ENCODE data around the gene ALPP. TPM values are rescaled to one million over a fixed set of nuclear protein-coding genes. Genes with fewer than 3 reads are reported as not detected.
"Not testable (repeated sequence)": the region's sequence is repeated elsewhere in the genome, so short reads cannot be mapped to it uniquely, and the experiment has no call there.

Gene ALPP
- total RNA-seq, 1 experiment from 2014 or later, result not detected

DNA sequence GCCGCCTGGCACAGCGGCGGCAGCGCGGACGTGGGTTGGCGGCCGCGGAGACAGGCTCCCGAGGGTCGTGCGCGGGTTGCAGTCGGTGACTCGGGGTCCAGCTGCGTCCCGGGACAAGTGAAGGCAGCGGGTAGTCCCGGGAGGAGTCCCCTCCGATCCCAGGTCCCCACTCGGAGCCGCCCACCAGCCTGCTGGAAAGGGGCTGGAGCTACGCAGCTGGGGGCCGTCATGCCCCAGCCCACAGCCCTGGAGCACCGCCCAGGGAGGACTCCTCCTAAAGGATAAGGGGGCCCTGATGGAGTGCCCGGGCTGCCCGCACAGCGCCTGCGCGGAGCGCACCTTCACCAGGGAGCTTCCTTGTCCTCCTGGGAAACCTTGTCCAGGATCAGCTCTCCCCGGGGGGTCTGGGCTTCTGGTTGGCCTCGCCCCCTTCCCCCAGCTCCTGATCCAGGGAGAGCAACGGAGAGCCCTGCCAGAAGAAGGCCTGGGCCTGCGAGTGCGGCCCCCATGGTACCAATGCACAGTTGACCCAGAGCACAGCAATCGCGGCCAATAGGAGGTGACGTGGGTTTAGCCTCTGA lies 25.9 kb upstream of the ALPP start:
- H3K36me3 ChIP-seq, result no peaks in the 10 kb centered on the region
- H3K4me3 ChIP-seq, result no peak overlapping the region
- peaks cover 32% of the 10 kb centered on the region for H3K27me3 ChIP-seq
- DNase-seq, result no peak
- no peaks in the 10 kb centered on the region for H3K9me3 ChIP-seq

DNA sequence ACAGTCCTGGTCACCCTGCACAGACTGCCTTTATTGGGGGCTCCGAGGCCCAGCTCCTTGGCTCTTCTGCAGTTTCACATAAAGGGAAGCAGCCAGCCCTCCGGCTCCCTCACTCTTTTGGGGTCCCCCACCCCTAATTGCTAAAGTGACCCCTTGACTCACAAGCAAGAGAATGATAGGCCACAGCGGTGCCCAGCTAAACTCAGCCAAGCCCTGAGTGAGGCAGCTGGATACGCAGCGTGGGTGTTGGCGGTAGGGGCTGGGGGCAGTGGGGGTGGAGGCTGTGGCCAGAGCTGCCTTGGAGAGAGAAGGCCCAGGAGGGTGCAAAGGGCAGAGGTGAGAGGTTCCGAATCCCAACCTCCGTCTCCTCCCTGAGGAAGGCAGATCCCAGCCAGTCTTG lies 25.5 kb upstream of the ALPP start:
- no peak for DNase-seq
- Histone ChIP-seq H3K27me3 (peaks cover 32% of the 10 kb centered on the region), H3K4me3 (no peak overlapping the region), H3K9me3 (no peaks in the 10 kb centered on the region), H3K36me3 (no peaks in the 10 kb centered on the region)

DNA sequence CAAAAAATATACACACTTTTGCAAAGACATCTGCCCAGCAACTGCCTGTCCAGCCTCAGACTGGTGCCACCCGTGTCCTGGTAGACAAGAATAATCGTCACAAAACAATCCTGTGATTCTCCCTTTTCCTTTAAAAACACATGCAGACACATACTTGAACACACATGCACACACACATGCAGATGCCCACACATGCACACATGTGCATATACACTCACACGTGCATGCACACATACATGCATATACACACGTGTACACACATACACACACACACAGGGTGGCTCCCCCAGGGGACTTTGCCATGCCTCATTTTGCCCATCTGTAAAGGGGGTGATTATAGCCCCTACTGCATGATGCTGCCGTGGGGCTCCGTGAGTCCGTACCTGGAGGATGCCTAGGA lies 24.9 kb upstream of the ALPP start:
- Histone ChIP-seq H3K27me3 (peaks cover 32% of the 10 kb centered on the region), H3K36me3 (no peaks in the 10 kb centered on the region)

DNA sequence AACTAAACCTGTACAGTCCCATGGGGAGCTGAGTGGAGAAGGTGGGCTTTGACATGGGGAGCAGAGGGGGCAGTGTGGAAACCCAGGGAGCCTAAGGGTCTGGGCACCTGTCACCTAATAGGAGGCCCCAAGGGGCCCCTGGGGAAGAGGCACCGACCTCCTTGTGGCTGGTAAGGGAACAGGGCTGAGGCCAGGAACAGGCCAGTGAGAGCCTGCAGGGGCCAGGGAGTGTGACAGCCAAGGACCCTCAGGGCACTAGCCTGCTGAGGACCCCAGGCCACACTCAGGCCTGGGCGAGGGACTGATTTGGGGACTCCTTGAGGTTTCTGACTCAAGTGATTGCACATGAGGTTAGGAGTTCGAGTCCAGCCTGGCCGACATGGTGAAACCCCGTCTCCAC lies 24.5 kb upstream of the ALPP start:
- Histone ChIP-seq H3K36me3 (no peaks in the 10 kb centered on the region), H3K27me3 (peaks cover 32% of the 10 kb centered on the region)
- DNase-seq, result no peak

More for the DNA sequence above, 24.9 kb upstream of the ALPP start:
- Histone ChIP-seq H3K4me3 (no peak overlapping the region), H3K9me3 (no peaks in the 10 kb centered on the region)
- no peak for DNase-seq

DNA sequence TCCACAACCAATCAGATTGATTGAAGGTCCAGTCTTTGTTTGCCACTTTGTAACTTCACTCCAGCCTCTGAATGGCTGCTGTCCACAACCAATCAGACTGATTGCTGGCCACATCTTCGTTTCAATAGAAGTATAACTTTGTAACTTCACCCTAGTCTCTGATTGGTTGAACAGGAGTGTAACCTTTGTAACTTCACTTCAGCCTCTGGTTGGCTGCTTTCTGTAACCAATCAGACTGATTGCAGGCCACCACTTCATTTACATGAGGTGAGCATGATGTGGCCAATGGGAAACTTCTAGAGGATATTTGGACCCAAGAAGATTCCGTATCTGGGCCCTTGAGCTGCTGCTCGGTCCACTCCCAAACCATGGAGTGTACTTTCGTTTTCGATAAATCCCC lies 16.9 kb upstream of the ALPP start:
- Histone ChIP-seq H3K36me3 (no peaks in the 10 kb centered on the region), H3K9me3 (no peaks in the 10 kb centered on the region; the same call in 1 of the 2 replicates), H3K27me3 (no peaks in the 10 kb centered on the region), H3K4me3 (no peak overlapping the region)
- no peak for DNase-seq

More for the DNA sequence above, 24.5 kb upstream of the ALPP start:
- no peak overlapping the region for H3K4me3 ChIP-seq
- no peaks in the 10 kb centered on the region for H3K9me3 ChIP-seq

DNA sequence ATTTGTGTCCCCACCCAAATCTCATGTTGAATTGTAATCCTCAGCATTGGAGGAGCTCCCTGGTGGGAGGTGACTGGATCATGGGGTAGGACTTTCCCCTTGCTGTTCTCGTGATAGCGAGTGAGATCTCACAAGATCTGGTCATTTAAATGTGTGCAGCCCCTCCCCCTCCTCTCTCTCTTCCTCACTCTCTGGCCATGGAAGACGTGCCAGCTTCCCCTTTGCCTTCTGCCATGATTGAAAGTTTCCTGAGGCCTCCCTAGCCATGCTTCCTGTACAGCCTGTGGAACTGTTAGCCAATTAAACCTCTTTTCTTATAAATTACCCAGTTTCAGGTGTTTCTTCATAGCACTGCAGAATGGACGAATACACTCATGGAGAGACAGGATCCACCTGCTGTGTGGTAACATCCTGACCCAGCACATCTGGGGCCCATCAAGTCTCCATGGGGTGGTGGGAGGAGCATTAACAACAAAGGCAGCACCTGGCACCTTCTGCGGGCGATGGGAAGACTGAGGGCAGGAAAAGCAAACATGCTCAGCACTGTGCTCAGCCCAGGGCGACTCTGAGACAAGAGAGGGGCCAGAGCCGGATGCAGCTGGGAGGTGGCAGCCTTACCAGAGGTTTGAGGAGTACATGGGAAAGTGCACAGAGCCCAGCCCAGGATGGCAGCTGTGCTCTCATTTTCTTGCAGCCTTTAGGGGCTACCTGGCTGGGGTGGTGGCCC lies 16.2 kb upstream of the ALPP start:
- no peak for DNase-seq
- Histone ChIP-seq H3K9me3 (no peaks in the 10 kb centered on the region; the same call in 1 of the 2 replicates), H3K36me3 (no peaks in the 10 kb centered on the region), H3K27me3 (no peaks in the 10 kb centered on the region), H3K4me3 (no peak overlapping the region)

DNA sequence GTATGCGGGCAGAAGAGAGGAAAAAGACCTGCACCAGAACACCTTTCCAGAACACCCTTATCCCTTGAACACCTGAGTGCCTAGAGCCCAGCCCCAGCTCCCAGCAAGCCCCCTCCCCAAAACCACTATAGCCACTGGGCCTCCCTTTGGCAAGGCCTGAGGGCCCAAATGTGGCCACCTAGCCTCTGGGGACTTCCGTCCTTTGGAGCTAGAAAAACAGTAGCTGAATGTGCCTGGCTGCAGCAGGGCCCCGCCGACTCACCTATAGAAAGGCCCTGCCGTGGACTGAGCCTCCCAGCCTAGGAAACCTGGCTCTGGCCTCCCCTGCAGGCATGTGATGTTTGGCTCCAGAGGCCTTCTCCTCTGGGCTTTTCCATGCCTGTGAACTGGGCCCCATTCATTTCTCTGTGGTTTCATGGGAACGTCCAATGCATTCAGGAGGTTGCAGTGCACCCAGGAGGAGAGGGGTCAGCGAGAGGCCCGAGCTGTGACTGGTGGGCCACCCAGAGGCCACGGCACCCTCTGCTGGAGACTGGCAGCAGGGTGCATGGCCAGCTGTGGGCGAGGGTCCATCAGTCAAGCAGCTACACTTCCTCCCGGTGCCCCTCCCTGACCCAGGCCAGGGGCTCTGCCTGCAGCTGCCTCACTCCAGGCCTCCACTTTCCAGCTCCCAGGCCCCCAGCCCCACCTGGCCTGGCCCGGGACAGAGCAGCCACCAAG lies 15.3 kb upstream of the ALPP start:
- H3K9me3 ChIP-seq, H3K4me3 ChIP-seq, H3K27me3 ChIP-seq, H3K36me3 ChIP-seq, DNase-seq: not testable (repeated sequence)

DNA sequence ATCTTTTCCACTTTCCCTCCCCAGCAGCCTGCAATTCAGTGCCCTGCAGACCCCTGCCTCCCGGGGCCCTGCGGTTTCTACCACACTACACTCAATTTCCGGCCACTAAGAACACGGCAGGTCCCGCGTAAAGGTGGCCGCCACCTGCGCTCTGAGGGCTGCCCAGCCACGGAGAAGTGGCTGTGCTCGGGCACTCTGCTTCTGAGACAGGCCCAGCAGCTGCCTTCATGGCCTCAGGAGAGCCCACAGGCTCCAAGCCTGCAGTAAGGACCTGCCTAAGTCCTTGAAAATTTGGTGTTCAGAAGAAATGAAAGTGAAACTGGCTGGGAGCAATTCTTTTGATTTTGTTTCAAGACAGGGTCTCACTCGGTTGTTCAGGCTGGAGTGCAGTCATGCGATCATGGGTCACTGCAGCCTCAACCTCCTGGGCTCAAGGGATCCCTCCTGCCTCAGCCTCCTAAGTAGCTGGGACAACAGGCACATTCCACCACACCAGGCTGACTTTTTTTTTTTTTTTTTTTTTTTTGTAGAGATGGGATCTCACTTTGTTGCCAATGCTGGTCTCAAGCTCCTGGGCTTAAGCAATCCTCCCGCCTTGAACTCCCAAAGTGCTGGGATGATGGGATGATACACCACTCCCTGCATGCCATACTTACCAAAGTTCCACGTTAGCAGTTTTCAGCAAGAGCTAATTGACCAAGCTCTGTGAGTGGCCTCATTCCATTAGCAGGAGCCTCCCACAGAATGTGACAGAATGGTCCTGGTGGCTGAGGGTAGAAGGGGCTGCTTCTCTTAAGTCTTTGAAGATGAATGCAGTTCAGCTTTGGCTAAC lies 14.6 kb upstream of the ALPP start:
- no peak for DNase-seq
- H3K4me3 ChIP-seq, result no peak overlapping the region

DNA sequence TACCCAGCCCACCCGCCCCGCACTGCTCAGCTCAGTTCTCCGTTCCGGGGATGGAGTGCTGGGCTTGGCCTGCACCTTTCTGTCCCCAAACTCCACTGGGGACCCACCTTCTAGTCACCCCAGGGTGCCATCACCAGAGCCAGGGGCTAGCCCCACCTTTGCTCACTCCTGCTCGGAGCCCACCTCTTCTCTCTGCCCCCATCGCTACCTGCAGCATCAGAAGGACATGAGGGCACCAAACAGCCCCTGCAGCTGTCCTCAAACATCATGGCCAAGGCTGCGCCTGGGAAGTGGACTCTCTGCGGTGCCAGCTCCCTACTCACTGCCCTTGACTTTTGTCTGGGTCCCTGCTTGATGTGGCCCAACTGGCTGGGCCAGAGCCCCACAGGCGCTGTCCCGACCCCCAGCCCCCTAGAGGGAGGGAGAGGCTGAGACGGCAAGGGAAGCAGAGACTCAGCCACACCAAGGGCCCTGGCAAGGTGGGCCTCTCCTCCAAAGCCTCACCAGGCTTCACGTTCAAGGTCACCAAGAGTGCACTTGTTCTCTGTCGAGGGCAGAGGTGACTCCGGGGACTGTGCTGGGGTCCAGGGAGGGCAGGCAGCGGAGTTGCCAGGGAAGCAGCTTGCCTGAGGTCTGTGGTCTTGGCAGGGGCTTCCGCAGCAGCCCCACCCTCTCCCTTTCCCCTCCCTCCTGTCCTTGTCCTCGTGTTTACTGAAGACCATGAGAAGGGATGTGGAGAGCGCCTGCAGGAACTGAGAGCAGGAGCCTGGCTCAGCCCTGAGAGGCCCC lies 13.6 kb upstream of the ALPP start:
- H3K36me3 ChIP-seq, DNase-seq, H3K4me3 ChIP-seq, H3K27me3 ChIP-seq, H3K9me3 ChIP-seq: not testable (repeated sequence)

More for the DNA sequence above, 14.6 kb upstream of the ALPP start:
- no peaks in the 10 kb centered on the region for H3K36me3 ChIP-seq
- H3K9me3 ChIP-seq, result no peaks in the 10 kb centered on the region; the same call in 1 of the 2 replicates
- no peaks in the 10 kb centered on the region for H3K27me3 ChIP-seq

DNA sequence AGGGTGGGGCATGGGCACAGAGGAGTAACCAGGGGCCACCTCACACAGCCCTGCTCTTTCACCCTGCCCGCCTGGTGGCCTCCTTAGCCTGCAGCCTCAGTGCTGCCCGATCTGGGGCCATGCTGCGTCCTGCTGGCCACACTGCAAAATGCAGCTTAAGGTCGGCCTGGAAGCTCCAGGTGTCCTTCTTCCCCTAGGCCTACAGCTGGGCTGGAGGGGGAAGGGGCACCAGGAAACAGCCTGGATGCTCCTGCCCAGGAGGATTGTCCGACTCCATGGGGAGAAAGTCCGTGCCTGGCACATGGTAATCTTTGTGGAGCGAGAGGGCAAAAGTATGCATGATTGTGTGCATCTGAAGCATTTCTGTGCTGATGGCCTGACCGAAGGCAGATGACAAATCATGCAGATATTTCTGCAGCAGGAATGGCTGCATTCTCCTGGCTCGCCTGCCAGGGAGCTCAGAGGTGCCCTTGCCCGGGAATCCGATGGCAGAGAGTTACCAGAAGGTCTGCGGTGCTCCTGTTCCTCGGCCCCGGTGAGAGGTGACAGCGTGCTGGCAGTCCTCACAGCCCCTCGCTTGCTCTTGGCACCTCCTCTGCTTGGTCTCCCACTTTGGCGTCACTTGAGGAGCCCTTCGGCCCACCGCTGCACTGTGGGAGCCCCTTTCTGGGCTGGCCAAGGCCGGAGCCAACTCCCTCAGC lies 12.8 kb upstream of the ALPP start:
- Histone ChIP-seq H3K9me3 (no peaks in the 10 kb centered on the region; the same call in 1 of the 2 replicates), H3K4me3 (no peak overlapping the region), H3K27me3 (no peaks in the 10 kb centered on the region), H3K36me3 (no peaks in the 10 kb centered on the region)
- no peak for DNase-seq

DNA sequence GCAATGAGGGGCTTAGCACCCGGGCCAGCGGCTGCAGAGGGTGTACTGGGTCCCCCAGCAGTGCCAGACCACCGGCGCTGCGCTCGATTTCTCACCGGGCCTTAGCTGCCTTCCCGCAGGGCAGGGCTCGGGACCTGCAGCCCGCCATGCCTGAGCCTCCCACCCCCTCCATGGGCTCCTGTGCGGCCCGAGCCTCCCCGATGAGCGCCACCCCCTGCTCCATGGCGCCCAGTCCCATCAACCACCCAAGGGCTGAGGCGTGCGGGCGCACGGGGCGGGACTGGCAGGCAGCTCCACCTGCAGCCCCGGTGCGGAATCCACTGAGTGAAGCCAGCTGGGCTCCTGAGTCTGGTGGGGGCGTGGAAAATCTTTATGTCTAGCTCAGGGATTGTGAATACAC lies 12.1 kb upstream of the ALPP start:
- H3K9me3 ChIP-seq, DNase-seq, H3K4me3 ChIP-seq, H3K36me3 ChIP-seq, H3K27me3 ChIP-seq: not testable (repeated sequence)

DNA sequence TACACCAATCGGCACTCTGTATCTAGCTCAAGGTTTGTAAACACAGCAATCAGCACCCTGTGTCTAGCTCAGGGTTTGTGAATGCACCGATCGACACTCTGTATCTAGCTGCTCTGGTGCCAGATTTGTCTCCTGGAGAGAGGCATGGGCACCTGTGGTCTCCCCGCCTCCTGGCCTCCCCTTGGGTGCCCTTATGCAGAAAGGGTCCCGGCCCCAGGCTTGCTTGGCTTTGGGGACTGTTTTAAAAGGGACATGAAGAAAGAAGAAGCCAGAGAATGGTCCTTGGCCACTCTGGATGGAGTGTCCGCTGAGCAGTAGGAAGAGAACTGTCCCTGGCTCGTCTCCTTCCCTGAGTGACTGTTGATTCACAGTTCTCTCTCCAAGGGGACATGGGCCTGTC lies 11.5 kb upstream of the ALPP start:
- no peak for DNase-seq
- Histone ChIP-seq H3K4me3 (no peak overlapping the region), H3K36me3 (no peaks in the 10 kb centered on the region), H3K27me3 (no peaks in the 10 kb centered on the region), H3K9me3 (no peaks in the 10 kb centered on the region)

DNA sequence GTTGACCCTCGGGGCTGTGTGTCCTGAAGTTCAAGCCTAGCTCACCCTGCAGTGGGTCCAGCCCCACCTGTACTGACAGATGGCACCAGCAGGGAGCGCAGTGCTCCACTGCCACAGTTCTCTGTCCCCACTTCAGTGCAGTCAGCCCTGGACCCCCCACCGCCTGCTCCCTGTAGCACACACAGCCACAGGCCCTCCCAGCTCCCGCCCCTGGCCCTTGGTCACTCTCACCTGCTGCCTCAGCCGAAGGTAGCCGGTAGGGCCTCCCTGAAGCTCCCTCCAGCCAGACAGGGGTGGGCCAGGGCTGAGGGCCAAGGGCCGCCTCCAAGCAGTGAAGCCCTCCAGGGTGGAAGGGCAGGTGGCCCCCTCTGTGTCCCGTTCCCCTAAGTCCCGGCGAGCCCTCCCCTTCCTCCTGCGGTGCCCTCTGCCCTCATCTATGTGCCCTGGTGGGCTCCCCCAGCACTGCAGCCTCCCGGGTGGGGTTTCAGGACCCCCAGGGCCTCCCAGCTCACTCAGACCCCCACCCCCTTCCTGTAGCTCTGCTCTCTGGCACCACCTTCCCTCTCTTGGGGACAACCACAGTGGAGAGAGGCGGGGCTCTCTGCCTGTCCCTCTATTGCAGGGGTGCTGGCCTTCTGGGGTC lies 10.8 kb upstream of the ALPP start:
- Histone ChIP-seq H3K27me3 (no peaks in the 10 kb centered on the region), H3K4me3 (no peak overlapping the region), H3K36me3 (no peaks in the 10 kb centered on the region), H3K9me3 (no peaks in the 10 kb centered on the region)
- DNase-seq, result no peak

DNA sequence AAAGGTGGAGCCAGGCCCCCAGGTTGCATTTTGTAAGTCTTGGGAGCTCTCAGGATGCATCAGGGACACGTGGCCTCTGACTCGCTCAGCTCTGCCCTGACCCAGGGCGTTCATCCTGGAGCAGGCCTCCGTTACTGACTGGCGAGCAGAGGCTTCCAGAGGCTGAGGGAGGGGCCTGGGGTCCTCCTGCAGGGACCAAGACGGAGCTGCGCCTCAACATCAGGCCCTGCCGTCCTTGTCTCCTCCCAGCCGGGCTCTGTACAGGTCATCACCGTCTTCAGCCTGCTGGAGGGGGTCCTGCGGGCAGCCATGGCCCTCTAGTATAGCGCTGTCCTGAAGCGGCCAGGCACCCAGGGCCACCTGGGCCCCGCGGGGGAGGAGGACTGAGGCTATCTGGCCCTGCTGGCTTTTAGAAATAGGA lies 10.2 kb upstream of the ALPP start:
- Histone ChIP-seq H3K27me3 (no peaks in the 10 kb centered on the region), H3K36me3 (no peaks in the 10 kb centered on the region), H3K4me3 (no peak overlapping the region), H3K9me3 (no peaks in the 10 kb centered on the region)
- DNase-seq, result peak; percentile 67
